Sigmoid colon (tissue), 7 donors: ENCODE results near the gene LTN1. TPM values are rescaled to one million over a fixed set of nuclear protein-coding genes. Genes with fewer than 3 reads are reported as not detected.

Source experiments
- DNase-seq: peaks from one replicate; pipeline ENCODE4 v3.0.0-alpha.2; 2019
- H3K27ac ChIP-seq, 4 donors: fragments of 200-600 bp; sonication (generic); one replicate each; pipeline ENCODE4 v1.5.1; 2016 to 2019; ENCODE audit warnings: mild to moderate bottlenecking in 1 of 4
- H3K27me3 ChIP-seq, 3 donors: fragments of 200-600 bp; sonication (generic); one replicate each; pipeline ENCODE4 v1.5.1; 2019; ENCODE audit warnings: mild to moderate bottlenecking in 1 of 3
- H3K36me3 ChIP-seq, 4 donors: fragments of 200-600 bp; sonication (generic); one replicate each; pipeline ENCODE4 v1.5.1; 2016 to 2019
- H3K4me1 ChIP-seq, 4 donors: fragments of 200-600 bp; sonication (generic); one replicate each; pipeline ENCODE4 v1.5.1; 2017 to 2019
- H3K4me3 ChIP-seq, 4 donors: fragments of 200-600 bp; sonication (generic); one replicate each; pipeline ENCODE4 v1.5.1; 2017 to 2019; ENCODE audit warnings: mild to moderate bottlenecking in 2 of 4, moderate library complexity in 1 of 4
- H3K9me3 ChIP-seq, 4 donors: fragments of 200-600 bp in 3 of 4; sonication (generic) in 3 of 4; one replicate each; pipeline versions ENCODE4 v1.5.1 to v1.6.1; 2013 to 2019
- CTCF ChIP-seq, 4 experiments: fragments of 450-650 bp in 3 of 4; fragments of 200-600 bp in 1 of 4; IDR thresholded peaks; one replicate each; pipeline ENCODE4 v1.5.1; 2016 to 2019; ENCODE audit warnings: antibody characterized with exemption in 4 of 4, mild to moderate bottlenecking in 3 of 4, moderate library complexity in 2 of 4
- EP300 ChIP-seq, 4 donors: sonication (generic); formaldehyde crosslinking; IDR thresholded peaks; one replicate each; pipeline ENCODE4 v1.6.1; 2017; ENCODE audit warnings: antibody characterized with exemption in 4 of 4
- POLR2A ChIP-seq, 2 donors: fragments of 450-650 bp; IDR thresholded peaks; one replicate each; pipeline ENCODE4 v1.6.1; 2016; ENCODE audit warnings: antibody characterized with exemption in 2 of 2, mild to moderate bottlenecking in 2 of 2, moderate library complexity in 2 of 2
- POLR2AphosphoS5 ChIP-seq, 4 donors: sonication (generic); formaldehyde crosslinking; IDR thresholded peaks; one replicate each; pipeline ENCODE4 v1.6.1; 2017; ENCODE audit warnings: antibody characterized with exemption in 4 of 4
- WGBS, 2 donors: extraction: QIAGEN DNeasy Blood & Tissue Kit; methylation state at CpG; one replicate each; pipeline ENCODE4 v1.1.7; 2013; 5-methylcytosine and 5-hydroxymethylcytosine counted together
- intact Hi-C: fragments of 100-400 bp; cut with DNase I; formaldehyde crosslinking; loops from one replicate; pipeline ENCODE4 v1.15.1; 2023
- polyA plus RNA-seq, 3 donors: library from polyadenylated mRNA; stranded (reverse); fragments of 200-250 nt; gene quantifications; one replicate each; pipeline ENCODE4 v1.2.3, GENCODE V29; 2013
- total RNA-seq, 4 donors: library from RNA; depleted of rRNA; stranded (reverse); fragments of >200 nt; gene quantifications; one replicate each; pipeline ENCODE4 v1.1.0, GENCODE V29; 2016
- donor health status: healthy with polysubstance abuse.
- donor health status: Bipolar disorder and iron deficiency.
- donor health status: healthy.

The LTN1 gene
- total and polyA plus RNA-seq, 7 donors: 3.5 to 31.0 (median 19.4) TPM

- WGBS, 2 donors: 87 to 90% methylated on average over 3 of the region's 3 CpGs
- TF ChIP-seq EP300 (IDR thresholded peaks at IDR 0.05) (no peak), CTCF (IDR thresholded peaks at IDR 0.05) (no peak), POLR2AphosphoS5 (IDR thresholded peaks at IDR 0.05) (no peak), POLR2A (IDR thresholded peaks at IDR 0.05) (no peak)
- DNase-seq: no peak
- no peak overlapping the region for H3K27ac ChIP-seq
- no peaks in the 10 kb centered on the region for H3K27me3 ChIP-seq
- H3K4me3 ChIP-seq: no peak overlapping the region
- intact Hi-C loops: loop anchor here (10.0 kb wide), 1 partner anchor 137 kb away; no protein-coding TSS in a partner anchor
- H3K36me3 ChIP-seq: peaks cover 0 to 33% (median 7%) of the 10 kb centered on the region in 4 donors
- H3K4me1 ChIP-seq: peaks cover 0 to 10% (median 6%) of the 10 kb centered on the region in 4 donors
- no peaks in the 10 kb centered on the region for H3K9me3 ChIP-seq
Measured at GRCh38 chr21:29007810-29008209, 15.1 kb upstream of the LTN1 start.

DNA sequence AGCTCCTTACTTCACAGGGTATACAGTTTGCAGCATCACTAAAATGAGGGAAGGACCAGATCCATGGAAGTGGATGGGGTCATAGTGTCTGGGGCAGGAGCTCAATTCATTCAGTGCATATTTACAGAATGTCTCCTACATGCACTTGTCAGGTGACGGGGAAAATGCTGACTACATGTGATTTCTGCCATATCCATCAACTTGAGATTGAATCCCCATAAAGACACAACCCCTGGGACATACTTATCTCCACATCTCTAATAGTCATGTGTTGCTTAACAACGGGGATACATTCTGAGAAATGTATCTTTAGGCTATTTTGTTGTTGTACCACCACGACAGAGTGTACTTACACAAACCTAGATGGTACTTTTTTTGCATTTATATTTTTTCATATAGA, 14.5 kb upstream of the LTN1 start:
- Histone ChIP-seq H3K4me1 (peaks cover 0 to 10% (median 6%) of the 10 kb centered on the region in 4 donors), H3K4me3 (no peak overlapping the region), H3K27me3 (no peaks in the 10 kb centered on the region), H3K27ac (no peak overlapping the region), H3K36me3 (peaks cover 0 to 33% (median 7%) of the 10 kb centered on the region in 4 donors), H3K9me3 (no peaks in the 10 kb centered on the region)
- no peak for DNase-seq
- WGBS, 2 donors: 93% methylated on average over 3 of the region's 3 CpGs
- TF ChIP-seq POLR2AphosphoS5 (IDR thresholded peaks at IDR 0.05) (no peak), POLR2A (IDR thresholded peaks at IDR 0.05) (no peak), CTCF (IDR thresholded peaks at IDR 0.05) (no peak), EP300 (IDR thresholded peaks at IDR 0.05) (no peak)
- intact Hi-C loops: loop anchor here (10.0 kb wide), 1 partner anchor 138 kb away; no protein-coding TSS in a partner anchor

DNA sequence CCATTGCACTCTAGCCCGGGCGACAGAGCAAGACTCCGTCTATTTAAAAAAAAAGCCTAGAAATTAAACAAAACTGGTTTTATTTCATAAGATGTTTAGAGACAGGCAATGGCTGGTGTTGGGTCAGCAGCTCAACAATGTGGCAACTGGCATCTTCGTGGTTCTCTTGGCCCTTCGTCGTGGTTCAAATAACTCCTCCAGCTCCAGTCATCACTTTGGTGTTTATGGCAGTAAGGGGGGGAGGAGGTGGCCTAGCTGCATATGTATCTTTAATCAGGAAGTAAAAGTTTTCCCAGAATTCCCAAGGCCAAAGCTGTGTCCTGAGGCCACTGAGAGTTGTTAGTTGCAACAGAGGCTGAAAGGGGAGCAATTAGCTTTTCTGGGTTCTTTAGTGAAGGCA, 13.0 kb upstream of the LTN1 start:
- no peak for TF ChIP-seq POLR2AphosphoS5 (IDR thresholded peaks at IDR 0.05)
- Histone ChIP-seq H3K27me3 (no peaks in the 10 kb centered on the region), H3K36me3 (peaks cover 0 to 33% (median 7%) of the 10 kb centered on the region in 4 donors), H3K27ac (no peak overlapping the region), H3K4me3 (no peak overlapping the region), H3K9me3 (no peaks in the 10 kb centered on the region), H3K4me1 (peaks cover 0 to 10% (median 6%) of the 10 kb centered on the region in 4 donors)
- intact Hi-C loops: loop anchor here (10.0 kb wide), 1 partner anchor 139 kb away; no protein-coding TSS in a partner anchor
- WGBS, 2 donors: 94 to 97% methylated on average over 6 of the region's 6 CpGs
- no peak for DNase-seq

DNA sequence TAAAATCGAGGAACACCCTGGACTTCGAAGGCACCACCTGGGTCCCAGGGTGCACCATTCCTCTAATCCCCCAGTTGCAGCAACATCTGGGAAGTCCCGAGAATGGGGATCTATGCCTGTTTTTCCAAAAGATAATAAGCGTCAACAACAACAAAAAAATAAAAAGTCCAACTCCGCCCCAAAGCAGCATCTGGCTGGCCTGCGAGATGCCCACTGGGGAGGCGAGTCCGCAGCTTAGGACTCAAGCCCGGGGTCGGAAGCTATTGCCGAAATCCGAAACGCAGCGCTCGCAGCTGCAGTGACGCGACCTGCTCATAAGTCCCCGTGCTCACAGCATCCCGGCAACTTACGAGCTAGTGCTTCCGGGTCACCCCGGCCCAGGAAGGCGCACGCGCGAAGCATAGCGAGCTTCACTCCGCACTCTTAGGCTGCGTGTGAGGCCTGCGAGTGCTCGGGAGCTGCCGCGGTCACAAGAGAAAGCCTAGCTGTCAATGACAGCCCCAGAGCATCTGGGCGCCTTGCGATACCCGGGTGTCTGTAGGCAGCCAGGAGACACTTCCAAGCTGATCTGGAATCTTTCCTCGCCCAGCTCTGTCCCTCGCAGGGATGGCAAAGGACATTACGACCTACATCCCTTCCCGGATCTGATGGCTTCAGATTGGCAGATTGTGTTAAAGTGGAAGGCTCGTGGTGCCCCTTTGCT, 9.9 kb upstream of the LTN1 start:
- Histone ChIP-seq H3K27ac (peak overlapping the region; percentile 86 to 97 (median 94)), H3K4me3 (peak overlapping the region; percentile 48 to 70 (median 64)), H3K4me1 (peaks cover 0 to 10% (median 6%) of the 10 kb centered on the region in 4 donors), H3K9me3 (no peaks in the 10 kb centered on the region), H3K27me3 (no peaks in the 10 kb centered on the region), H3K36me3 (peaks cover 0 to 19% (median 3%) of the 10 kb centered on the region in 4 donors)
- TF ChIP-seq POLR2A (IDR thresholded peaks at IDR 0.05) (peak; percentile 97 to 99), EP300 (IDR thresholded peaks at IDR 0.05) (no peak), CTCF (IDR thresholded peaks at IDR 0.05) (no peak), POLR2AphosphoS5 (IDR thresholded peaks at IDR 0.05) (peak; percentile 99 to 100 (median 100))
- intact Hi-C loops: loop anchor here (1.0 to 10.0 kb wide), 2 partner anchors 22 to 142 kb away; partner anchors contain the start of gene USP16
- WGBS, 2 donors: 1% methylated on average over 41 of the region's 41 CpGs
- DNase-seq: peak; percentile 98

DNA sequence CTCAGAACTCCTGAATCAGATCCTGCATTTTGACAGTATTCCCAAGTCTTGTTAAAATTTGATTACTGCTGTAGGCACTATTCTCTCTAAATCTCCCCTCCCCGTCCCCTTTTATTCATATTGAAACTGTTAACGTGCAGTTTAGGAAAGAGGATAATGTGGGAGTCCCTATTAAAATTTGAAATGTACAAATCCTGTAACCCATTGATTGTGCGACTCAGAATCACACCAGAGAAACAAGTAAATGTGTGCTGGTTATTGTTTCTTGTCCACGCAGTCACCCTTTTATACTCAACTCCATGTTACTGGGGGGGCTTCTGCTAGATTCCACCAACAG, 584 bp upstream of the LTN1 start:
- Histone ChIP-seq H3K27ac (peak overlapping the region; percentile 88 to 92 (median 91)), H3K27me3 (no peaks in the 10 kb centered on the region), H3K36me3 (no peaks in the 10 kb centered on the region), H3K4me3 (peak overlapping the region; percentile 82 to 95 (median 90)), H3K9me3 (no peaks in the 10 kb centered on the region), H3K4me1 (peaks cover 0 to 24% (median 17%) of the 10 kb centered on the region in 4 donors)
- 41 to 56% methylated on average over 4 of the region's 4 CpGs for WGBS, 2 donors
- no peak for DNase-seq
- TF ChIP-seq CTCF (IDR thresholded peaks at IDR 0.05) (no peak), POLR2AphosphoS5 (IDR thresholded peaks at IDR 0.05) (no peak), POLR2A (IDR thresholded peaks at IDR 0.05) (no peak), EP300 (IDR thresholded peaks at IDR 0.05) (no peak)
- intact Hi-C loops: loop anchor here (2.0 to 10.0 kb wide), 3 partner anchors 32 to 108 kb away; partner anchors contain the start of genes CCT8 and USP16
